ENCODE results near the gene IL17C.

DNA sequence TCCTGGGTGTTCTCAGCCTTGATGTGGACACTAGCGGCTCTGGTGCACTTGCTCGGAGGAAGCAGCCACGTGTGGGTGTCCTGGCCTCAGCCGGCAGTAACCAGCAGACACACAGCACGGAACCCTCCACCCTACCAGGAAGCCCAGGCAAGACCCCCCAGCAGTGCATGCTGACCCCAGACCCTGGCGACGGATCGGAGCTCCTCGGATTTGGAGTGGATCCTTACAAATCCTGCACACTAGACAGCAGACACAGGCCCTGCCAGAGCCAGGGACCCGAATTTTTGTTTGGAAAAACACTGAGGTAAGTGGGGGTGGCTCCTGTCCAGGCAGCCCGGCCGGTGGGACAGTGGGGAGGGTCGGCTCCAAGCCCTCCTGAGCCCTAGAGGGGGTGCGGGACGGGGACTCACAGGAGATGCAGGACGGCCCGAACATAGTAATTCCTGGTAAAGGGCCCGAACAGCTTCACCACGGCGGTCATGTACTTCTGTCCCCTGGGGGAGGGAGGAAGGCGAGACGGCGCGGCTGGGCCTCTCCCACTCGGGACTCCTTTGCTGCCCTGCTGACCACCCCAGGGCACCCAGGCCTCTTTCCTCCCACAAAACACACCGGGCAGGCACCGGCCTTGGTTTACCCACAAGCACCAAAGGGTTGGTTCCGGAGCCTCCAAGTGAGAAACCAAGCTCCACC, 8.1 kb downstream of the IL17C start:
- TF ChIP-seq, protein P1, sequence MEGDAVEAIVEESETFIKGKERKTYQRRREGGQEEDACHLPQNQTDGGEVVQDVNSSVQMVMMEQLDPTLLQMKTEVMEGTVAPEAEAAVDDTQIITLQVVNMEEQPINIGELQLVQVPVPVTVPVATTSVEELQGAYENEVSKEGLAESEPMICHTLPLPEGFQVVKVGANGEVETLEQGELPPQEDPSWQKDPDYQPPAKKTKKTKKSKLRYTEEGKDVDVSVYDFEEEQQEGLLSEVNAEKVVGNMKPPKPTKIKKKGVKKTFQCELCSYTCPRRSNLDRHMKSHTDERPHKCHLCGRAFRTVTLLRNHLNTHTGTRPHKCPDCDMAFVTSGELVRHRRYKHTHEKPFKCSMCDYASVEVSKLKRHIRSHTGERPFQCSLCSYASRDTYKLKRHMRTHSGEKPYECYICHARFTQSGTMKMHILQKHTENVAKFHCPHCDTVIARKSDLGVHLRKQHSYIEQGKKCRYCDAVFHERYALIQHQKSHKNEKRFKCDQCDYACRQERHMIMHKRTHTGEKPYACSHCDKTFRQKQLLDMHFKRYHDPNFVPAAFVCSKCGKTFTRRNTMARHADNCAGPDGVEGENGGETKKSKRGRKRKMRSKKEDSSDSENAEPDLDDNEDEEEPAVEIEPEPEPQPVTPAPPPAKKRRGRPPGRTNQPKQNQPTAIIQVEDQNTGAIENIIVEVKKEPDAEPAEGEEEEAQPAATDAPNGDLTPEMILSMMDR (IDR thresholded peaks at IDR 0.05): no peak
- TF ChIP-seq ZFX (IDR thresholded peaks at IDR 0.05; ENCODE audit: borderline replicate concordance): no peak

All from 22Rv1 (cell line).